Gastrocnemius medialis (tissue), 4 donors: Measurements from ENCODE around the gene MIPOL1. TPM values are rescaled to one million over a fixed set of nuclear protein-coding genes. Genes with fewer than 3 reads are reported as not detected.
"Not testable (repeated sequence)": the region's sequence is repeated elsewhere in the genome, so short reads cannot be mapped to it uniquely, and the experiment has no call there.

Experiments
- ATAC-seq, 2 donors: fragments of 150-250 bp; one replicate each; pipeline ENCODE4 v1.9.1; 2016
- DNase-seq, 2 donors: peaks; one replicate each; pipeline ENCODE4 v3.0.0-alpha.2; 2019
- H3K27ac ChIP-seq, 4 donors: fragments of 200-600 bp; sonication (generic); 1 replicate in 1 of 4; 2 replicates in 3 of 4; pipeline ENCODE4 v1.5.1; 2016 to 2018; ENCODE audit warnings: mild to moderate bottlenecking in 2 of 4, moderate library complexity in 1 of 4
- H3K27me3 ChIP-seq, 3 donors: fragments of 200-600 bp; sonication (generic) in 2 of 3; 1 replicate in 1 of 3; 2 replicates in 2 of 3; pipeline versions ENCODE4 v1.5.1 to v1.6.0; 2016 to 2019; ENCODE audit warnings: mild to moderate bottlenecking in 1 of 3, moderate library complexity in 1 of 3
- H3K36me3 ChIP-seq, 2 donors: fragments of 200-600 bp; sonication (generic) in 1 of 2; one replicate each; pipeline ENCODE4 v1.5.1; 2017 to 2018
- H3K4me1 ChIP-seq, 2 donors: fragments of 200-600 bp; sonication (generic) in 1 of 2; one replicate each; pipeline ENCODE4 v1.5.1; 2016 to 2017; ENCODE audit warnings: mild to moderate bottlenecking in 2 of 2
- H3K4me3 ChIP-seq, 4 donors: fragments of 200-600 bp; sonication (generic) in 3 of 4; 1 replicate in 1 of 4; 2 replicates in 3 of 4; pipeline ENCODE4 v1.5.1; 2016 to 2019; ENCODE audit warnings: mild to moderate bottlenecking in 2 of 4
- H3K9me3 ChIP-seq, 3 donors: fragments of 200-600 bp; sonication (generic) in 2 of 3; 1 replicate in 1 of 3; 2 replicates in 2 of 3; pipeline ENCODE4 v1.5.1; 2016 to 2019
- CTCF ChIP-seq, 5 experiments: fragments of 450-650 bp in 3 of 5; fragments of 200-600 bp in 2 of 5; sonication (generic) in 2 of 5; IDR thresholded peaks in 4 of 5; conservative IDR thresholded peaks in 1 of 5; 1 replicate in 4 of 5; 2 replicates in 1 of 5; pipeline ENCODE4 v1.5.1; 2016 to 2019; ENCODE audit warnings: antibody characterized with exemption in 5 of 5, mild to moderate bottlenecking in 3 of 5, moderate library complexity in 3 of 5
- POLR2A ChIP-seq, 2 donors: fragments of 450-650 bp; IDR thresholded peaks; one replicate each; pipeline ENCODE4 v1.6.1; 2017; ENCODE audit warnings: antibody characterized with exemption in 2 of 2, mild to moderate bottlenecking in 2 of 2, moderate library complexity in 2 of 2
- in situ Hi-C, 4 donors: fragments of 200-750 bp; cut with MboI; loops; one replicate each; pipeline versions ENCODE4 v1.15.0 to v1.8.0; 2017; ENCODE audit warnings: low sequenced_read_pairs in 4 of 4
- intact Hi-C: fragments of 100-400 bp; cut with DNase I; formaldehyde crosslinking; loops from one replicate; pipeline ENCODE4 v1.15.1; 2023; ENCODE audit warnings: low total_unique reads
- total RNA-seq, 4 donors: library from RNA; depleted of rRNA; stranded (reverse); fragments of >200 nt; gene quantifications; one replicate each; pipeline versions ENCODE4 v1.1.0 to v1.2.3, GENCODE V29; 2016

Gene MIPOL1
- total RNA-seq, 4 donors from 2014 or later: 3.1 to 13.7 (median 4.1) TPM

- no peak overlapping the region for H3K27ac ChIP-seq
- H3K4me3 ChIP-seq: no peak overlapping the region
- TF ChIP-seq POLR2A (IDR thresholded peaks at IDR 0.05) (no peak), CTCF (IDR thresholded peaks at IDR 0.05 in 4 of 5, conservative IDR thresholded peaks at IDR 0.05 in 1 of 5) (no peak)
- in situ Hi-C loops (no loop called here), intact Hi-C loops (no loop called here)
- DNase-seq (no peak), ATAC-seq (no peak)
- no peaks in the 10 kb centered on the region for H3K9me3 ChIP-seq
- no peaks in the 10 kb centered on the region for H3K27me3 ChIP-seq
- no peaks in the 10 kb centered on the region for H3K4me1 ChIP-seq
- H3K36me3 ChIP-seq: no peaks in the 10 kb centered on the region
Observed at GRCh38 chr14:37376944-37377609, 179.3 kb downstream of the MIPOL1 start.

GRCh38 chr14:37384870-37385596 lies 187.3 kb downstream of the MIPOL1 start:
- Histone ChIP-seq H3K36me3 (no peaks in the 10 kb centered on the region), H3K4me3 (no peak overlapping the region), H3K27ac (no peak overlapping the region), H3K4me1 (no peaks in the 10 kb centered on the region), H3K9me3 (no peaks in the 10 kb centered on the region), H3K27me3 (no peaks in the 10 kb centered on the region)
- in situ Hi-C loops: no loop called here
- ATAC-seq (no peak), DNase-seq (no peak)
- TF ChIP-seq CTCF (IDR thresholded peaks at IDR 0.05 in 4 of 5, conservative IDR thresholded peaks at IDR 0.05 in 1 of 5) (no peak), POLR2A (IDR thresholded peaks at IDR 0.05) (no peak)
- intact Hi-C loops: no loop called here

GRCh38 chr14:37397157-37397940 lies 199.6 kb downstream of the MIPOL1 start:
- in situ Hi-C loops: not testable (repeated sequence)

GRCh38 chr14:37397941-37398215 lies 200.1 kb downstream of the MIPOL1 start:
- DNase-seq: no peak
- Histone ChIP-seq H3K4me3 (no peak overlapping the region), H3K36me3 (no peaks in the 10 kb centered on the region), H3K4me1 (no peaks in the 10 kb centered on the region), H3K9me3 (peaks cover 0 to 10% (median 4%) of the 10 kb centered on the region in 3 donors), H3K27me3 (no peaks in the 10 kb centered on the region), H3K27ac (no peak overlapping the region)
- TF ChIP-seq CTCF (IDR thresholded peaks at IDR 0.05 in 4 of 5, conservative IDR thresholded peaks at IDR 0.05 in 1 of 5) (no peak), POLR2A (IDR thresholded peaks at IDR 0.05) (no peak)
- in situ Hi-C loops (no loop called here), intact Hi-C loops (no loop called here)
- no peak for ATAC-seq

More at GRCh38 chr14:37397157-37397940, 199.6 kb downstream of the MIPOL1 start:
- DNase-seq, intact Hi-C loops, H3K36me3 ChIP-seq, H3K4me3 ChIP-seq, ATAC-seq, H3K4me1 ChIP-seq, H3K27ac ChIP-seq, H3K27me3 ChIP-seq: not testable (repeated sequence)
- peaks cover 0 to 13% (median 4%) of the 10 kb centered on the region in 3 donors for H3K9me3 ChIP-seq

GRCh38 chr14:37399517-37399916 lies 201.8 kb downstream of the MIPOL1 start:
- no peaks in the 10 kb centered on the region for H3K27me3 ChIP-seq
- in situ Hi-C loops: no loop called here
- H3K4me3 ChIP-seq: no peak overlapping the region
- H3K27ac ChIP-seq: no peak overlapping the region
- DNase-seq (no peak), ATAC-seq (no peak)
- H3K4me1 ChIP-seq: no peaks in the 10 kb centered on the region
- peaks cover 0 to 10% (median 4%) of the 10 kb centered on the region in 3 donors for H3K9me3 ChIP-seq
- intact Hi-C loops: no loop called here
- TF ChIP-seq POLR2A (IDR thresholded peaks at IDR 0.05) (no peak), CTCF (IDR thresholded peaks at IDR 0.05 in 4 of 5, conservative IDR thresholded peaks at IDR 0.05 in 1 of 5) (no peak)
- H3K36me3 ChIP-seq: no peaks in the 10 kb centered on the region
